Measurements from ENCODE around the gene TRAF4. TPM values are rescaled to one million over a fixed set of nuclear protein-coding genes. Genes with fewer than 3 reads are reported as not detected.

TRAF4 gene
- total and polyA plus RNA-seq, 10 of the 15 experiments (the other 5 are each of a cell fraction or from before 2014, with no cell fraction given), result 3.7 to 197 (median 66.4) TPM

- TF ChIP-seq CHD1 (IDR thresholded peaks at IDR 0.05; ENCODE audit: low read depth, low read length) (no peak), POLR2AphosphoS5 (IDR thresholded peaks at IDR 0.05; ENCODE audit: low read length) (no peak), HSF1 (IDR thresholded peaks at IDR 0.05; ENCODE audit: low read depth, low read length) (no peak), ZBED1 (IDR thresholded peaks at IDR 0.05; ENCODE audit: borderline replicate concordance) (peak; percentile 71), BCLAF1 (IDR thresholded peaks at IDR 0.05) (no peak), IKZF1 (conservative IDR thresholded peaks at IDR 0.05) (peak; percentile 93), KAT2A (conservative IDR thresholded peaks at IDR 0.05; ENCODE audit: control insufficient read depth, low read depth, low read length) (no peak), JUNB (IDR thresholded peaks at IDR 0.05) (peak; percentile 43), TCF7 (IDR thresholded peaks at IDR 0.05; ENCODE audit: borderline replicate concordance) (no peak), ZNF622 (IDR thresholded peaks at IDR 0.05) (no peak), ESRRA (IDR thresholded peaks at IDR 0.05; ENCODE audit: low read length) (no peak), TCF12 (IDR thresholded peaks at IDR 0.05; ENCODE audit: low read depth, low read length) (peak; percentile 100), RAD21 (IDR thresholded peaks at IDR 0.05; ENCODE audit: insufficient read depth, low read depth, low read length) (no peak), ZNF217 (IDR thresholded peaks at IDR 0.05) (no peak), YY1 (IDR thresholded peaks at IDR 0.05; ENCODE audit: low read depth, low read length) (peak; percentile 70), STAT1 (conservative IDR thresholded peaks at IDR 0.05) (no peak), MYC (IDR thresholded peaks at IDR 0.05; ENCODE audit: insufficient read depth, insufficient read length, insufficient replicate concordance, low read length, severe bottlenecking) (no peak), MTA3 (IDR thresholded peaks at IDR 0.05; ENCODE audit: borderline replicate concordance, low read length) (no peak), EP300 (IDR thresholded peaks at IDR 0.05; ENCODE audit: borderline replicate concordance in 1 of 2, control insufficient read depth in 1 of 2, low read depth in 2 of 2, low read length in 2 of 2) (peak; percentile 37 to 62; a peak in 3 of 4 replicates), SUZ12 (IDR thresholded peaks at IDR 0.05; ENCODE audit: unreplicated experiment) (no peak), MAX (IDR thresholded peaks at IDR 0.05; ENCODE audit: low read depth, low read length) (no peak; the same call in 1 of the 2 replicates), ZBTB33 (IDR thresholded peaks at IDR 0.05) (no peak)
Observed at GRCh38 chr17:28738680-28739384, 5.0 kb upstream of the TRAF4 start (continued).
